Activated naive CD8-positive, alpha-beta T cell treated with anti-CD3 and anti-CD28 coated beads, Interleukin-2, amount 10 ng/mL, durations not matched to agents 7 days and 5 days (primary cell): ENCODE measurements around the gene LMLN. TPM values are rescaled to one million over a fixed set of nuclear protein-coding genes. Genes with fewer than 3 reads are reported as not detected.
"Not testable (repeated sequence)": the region's sequence is repeated elsewhere in the genome, so short reads cannot be mapped to it uniquely, and the experiment has no call there.

Source experiments
- ATAC-seq: fragments of 150-1000 bp; cut with Tn5 transposase; one replicate; pipeline ENCODE4 v1.10.0; 2021; ENCODE audit warnings: low read depth, moderate library complexity
- POLR2A ChIA-PET: fragments of 350-600 bp; sonication (Branson Sonifier 250); formaldehyde crosslinking; loops from one replicate; lab custom pipeline; 2021; ENCODE audit warnings: antibody characterized with exemption; lab: Charles Lee
- DNase-seq: peaks from one replicate; pipeline ENCODE4 v3.0.0; 2021
- H3K27ac Mint-ChIP-seq: one replicate; pipeline ENCODE4 v1.8.0; 2022; ENCODE audit warnings: mild to moderate bottlenecking, mixed read lengths
- H3K27me3 Mint-ChIP-seq: one replicate; pipeline ENCODE4 v1.8.0; 2022; ENCODE audit warnings: mild to moderate bottlenecking, moderate library complexity, mixed read lengths
- H3K36me3 Mint-ChIP-seq: one replicate; pipeline ENCODE4 v1.8.0; 2021; ENCODE audit warnings: mild to moderate bottlenecking, mixed read lengths
- H3K4me1 Mint-ChIP-seq: one replicate; pipeline ENCODE4 v1.8.0; 2021; ENCODE audit warnings: mixed read lengths
- H3K4me3 Mint-ChIP-seq: one replicate; pipeline ENCODE4 v1.8.0; 2022; ENCODE audit warnings: mild to moderate bottlenecking, moderate library complexity, mixed read lengths
- H3K9me3 Mint-ChIP-seq: one replicate; pipeline ENCODE4 v1.8.0; 2021; ENCODE audit warnings: mixed read lengths
- total RNA-seq, 2 experiments: library from RNA; stranded (reverse); gene quantifications; one replicate each; pipeline ENCODE4 v1.2.3, GENCODE V29; 2021

The LMLN gene
- total RNA-seq, 2 experiments from 2014 or later, result 7.9 to 8.2 TPM

GRCh38 chr3:197949778-197950676 lies 10.0 kb upstream of the LMLN start, which contains the start of gene RPL35A:
RPL35A (plus strand) TSS chr3:197950190; CDS start chr3:197950968, 778 bp downstream.
- peaks cover 35% of the 10 kb centered on the region for H3K36me3 Mint-ChIP-seq

GRCh38 chr3:197950677-197951061 lies 9.3 kb upstream of the LMLN start:
- ATAC-seq (no peak), DNase-seq (no peak)
- POLR2A ChIA-PET, result interaction anchor here (1.0 to 3.9 kb wide), 4 partner anchors 8 to 130 kb away, joined by 4 to 27 read pairs (median 7); partner anchors contain the start of gene LMLN
- peaks cover 37% of the 10 kb centered on the region for H3K4me1 Mint-ChIP-seq
- peak overlapping the region; percentile 95 for H3K4me3 Mint-ChIP-seq
- H3K36me3 Mint-ChIP-seq, result peaks cover 35% of the 10 kb centered on the region
- H3K27me3 Mint-ChIP-seq, result no peaks in the 10 kb centered on the region
- H3K27ac Mint-ChIP-seq, result peak overlapping the region; percentile 93
- H3K9me3 Mint-ChIP-seq, result no peaks in the 10 kb centered on the region

More at GRCh38 chr3:197949778-197950676, 10.0 kb upstream of the LMLN start, which contains the start of gene RPL35A:
- H3K27me3 Mint-ChIP-seq, result no peaks in the 10 kb centered on the region
- peak within 1 kb of the TSS; percentile 95 for H3K4me3 Mint-ChIP-seq
- POLR2A ChIA-PET, result interaction anchor here (0.8 to 3.9 kb wide), 6 partner anchors 9 to 130 kb away, joined by 3 to 27 read pairs (median 7); partner anchors contain the start of gene LMLN
- peak within 1 kb of the TSS; percentile 93 for H3K27ac Mint-ChIP-seq
- H3K9me3 Mint-ChIP-seq, result no peaks in the 10 kb centered on the region
- H3K4me1 Mint-ChIP-seq, result peaks cover 37% of the 10 kb centered on the region
- ATAC-seq, result peak; percentile 85
- peak; percentile 80 for DNase-seq

GRCh38 chr3:197951392-197951990 lies 8.5 kb upstream of the LMLN start:
- DNase-seq (no peak), ATAC-seq (no peak)
- Mint-ChIP-seq H3K4me1 (peaks cover 40% of the 10 kb centered on the region), H3K4me3 (peak overlapping the region; percentile 95), H3K27ac (peak overlapping the region; percentile 93), H3K9me3 (no peaks in the 10 kb centered on the region), H3K36me3 (peaks cover 35% of the 10 kb centered on the region), H3K27me3 (no peaks in the 10 kb centered on the region)
- POLR2A ChIA-PET, result interaction anchor here (1.2 to 3.9 kb wide), 2 partner anchors 8 to 10 kb away, joined by 6 to 27 read pairs; partner anchors contain the start of gene LMLN

- Mint-ChIP-seq H3K9me3 (no peaks in the 10 kb centered on the region), H3K36me3 (peaks cover 42% of the 10 kb centered on the region), H3K4me1 (peaks cover 46% of the 10 kb centered on the region), H3K27ac (peak overlapping the region; percentile 64), H3K27me3 (no peaks in the 10 kb centered on the region), H3K4me3 (peak overlapping the region; percentile 40)
- no peak for DNase-seq
- ATAC-seq, result no peak
- POLR2A ChIA-PET, result interaction anchor here (3.9 kb wide), 1 partner anchor 9 kb away, joined by 27 read pairs; the partner anchor contains the start of gene LMLN
Observed at GRCh38 chr3:197952440-197952839, 7.6 kb upstream of the LMLN start.

GRCh38 chr3:197953325-197953724 lies 6.7 kb upstream of the LMLN start:
- peaks cover 52% of the 10 kb centered on the region for H3K4me1 Mint-ChIP-seq
- no peak for DNase-seq
- peak; percentile 20 for ATAC-seq

GRCh38 chr3:197953881-197954280 lies 6.1 kb upstream of the LMLN start:
- H3K9me3 Mint-ChIP-seq, result no peaks in the 10 kb centered on the region
- H3K4me1 Mint-ChIP-seq, result peaks cover 58% of the 10 kb centered on the region
- POLR2A ChIA-PET, result interaction anchor here (0.7 kb wide), 1 partner anchor 8 kb away, joined by 3 read pairs; no protein-coding TSS in a partner anchor
- H3K27me3 Mint-ChIP-seq, result no peaks in the 10 kb centered on the region
- ATAC-seq (no peak), DNase-seq (no peak)
- peak overlapping the region; percentile 51 for H3K4me3 Mint-ChIP-seq
- peak overlapping the region; percentile 77 for H3K27ac Mint-ChIP-seq
- H3K36me3 Mint-ChIP-seq, result peaks cover 49% of the 10 kb centered on the region

More at GRCh38 chr3:197953325-197953724, 6.7 kb upstream of the LMLN start:
- Mint-ChIP-seq H3K9me3 (no peaks in the 10 kb centered on the region), H3K4me3 (peak overlapping the region; percentile 51), H3K36me3 (peaks cover 48% of the 10 kb centered on the region), H3K27me3 (no peaks in the 10 kb centered on the region), H3K27ac (peak overlapping the region; percentile 77)
- POLR2A ChIA-PET, result interaction anchor here (0.6 to 0.7 kb wide), 2 partner anchors 8 to 238 kb away, joined by 3 to 4 read pairs; no protein-coding TSS in a partner anchor

GRCh38 chr3:197955892-197956477 lies 4.0 kb upstream of the LMLN start:
- H3K4me1 Mint-ChIP-seq, result peaks cover 58% of the 10 kb centered on the region
- POLR2A ChIA-PET, result no interaction called here
- no peak for ATAC-seq
- H3K9me3 Mint-ChIP-seq, result no peaks in the 10 kb centered on the region
- peak overlapping the region; percentile 25 for H3K27ac Mint-ChIP-seq
- no peak for DNase-seq
- no peak overlapping the region for H3K4me3 Mint-ChIP-seq
- H3K27me3 Mint-ChIP-seq, result no peaks in the 10 kb centered on the region
- H3K36me3 Mint-ChIP-seq, result peaks cover 48% of the 10 kb centered on the region

GRCh38 chr3:197956626-197956988 lies 3.4 kb upstream of the LMLN start:
- H3K4me1 Mint-ChIP-seq, result peaks cover 60% of the 10 kb centered on the region
- H3K9me3 Mint-ChIP-seq, result no peaks in the 10 kb centered on the region
- H3K27ac Mint-ChIP-seq, result no peak overlapping the region
- H3K4me3 Mint-ChIP-seq, result no peak overlapping the region
- no peaks in the 10 kb centered on the region for H3K27me3 Mint-ChIP-seq
- no peak for ATAC-seq
- POLR2A ChIA-PET, result no interaction called here
- DNase-seq, result no peak
- H3K36me3 Mint-ChIP-seq, result peaks cover 41% of the 10 kb centered on the region

GRCh38 chr3:197957790-197958133 lies 2.3 kb upstream of the LMLN start:
- Mint-ChIP-seq H3K27ac (peak overlapping the region; percentile 80), H3K4me1 (peaks cover 65% of the 10 kb centered on the region), H3K9me3 (no peaks in the 10 kb centered on the region), H3K27me3 (no peaks in the 10 kb centered on the region), H3K4me3 (no peak overlapping the region), H3K36me3 (peaks cover 36% of the 10 kb centered on the region)
- ATAC-seq (no peak), DNase-seq (no peak)
- POLR2A ChIA-PET, result interaction anchor here (2.1 kb wide), 1 partner anchor 8 kb away, joined by 8 read pairs; the partner anchor contains the start of gene RPL35A

- no peaks in the 10 kb centered on the region for H3K27me3 Mint-ChIP-seq
- POLR2A ChIA-PET, result interaction anchor here (1.3 to 2.1 kb wide), 3 partner anchors 7 to 25 kb away, joined by 3 to 8 read pairs (median 6); partner anchors contain the start of gene RPL35A
- peaks cover 31% of the 10 kb centered on the region for H3K36me3 Mint-ChIP-seq
- DNase-seq, result no peak
- H3K27ac Mint-ChIP-seq, result peak overlapping the region; percentile 80
- H3K9me3 Mint-ChIP-seq, result no peaks in the 10 kb centered on the region
- ATAC-seq, result no peak
- peaks cover 62% of the 10 kb centered on the region for H3K4me1 Mint-ChIP-seq
- H3K4me3 Mint-ChIP-seq, result peak overlapping the region; percentile 93
Observed at GRCh38 chr3:197958346-197958745, 1.7 kb upstream of the LMLN start.

- ATAC-seq, H3K9me3 Mint-ChIP-seq, DNase-seq, H3K27me3 Mint-ChIP-seq: not testable (repeated sequence)
- Mint-ChIP-seq H3K27ac (peak overlapping the region; percentile 38), H3K4me1 (peaks cover 60% of the 10 kb centered on the region), H3K36me3 (peaks cover 26% of the 10 kb centered on the region), H3K4me3 (peak overlapping the region; percentile 93)
- POLR2A ChIA-PET, result interaction anchor here (1.3 to 2.1 kb wide), 3 partner anchors 8 to 24 kb away, joined by 3 to 8 read pairs (median 6); partner anchors contain the start of gene RPL35A
Observed at GRCh38 chr3:197958848-197959247, 1.2 kb upstream of the LMLN start.

- peaks cover 56% of the 10 kb centered on the region for H3K4me1 Mint-ChIP-seq
- peaks cover 24% of the 10 kb centered on the region for H3K36me3 Mint-ChIP-seq
- H3K9me3 Mint-ChIP-seq, result no peaks in the 10 kb centered on the region
- DNase-seq, result no peak
- H3K27me3 Mint-ChIP-seq, result no peaks in the 10 kb centered on the region
- no peak for ATAC-seq
- peak overlapping the region; percentile 94 for H3K27ac Mint-ChIP-seq
- POLR2A ChIA-PET, result interaction anchor here (1.3 to 2.1 kb wide), 3 partner anchors 9 to 24 kb away, joined by 3 to 8 read pairs (median 6); partner anchors contain the start of gene RPL35A
- peak overlapping the region; percentile 93 for H3K4me3 Mint-ChIP-seq
Observed at GRCh38 chr3:197959500-197959890, 522 bp upstream of the LMLN start.
